Measurements from ENCODE around the gene GOLGA8J.
"Not testable (repeated sequence)": the region's sequence is repeated elsewhere in the genome, so short reads cannot be mapped to it uniquely, and the experiment has no call there.

Gene GOLGA8J

GRCh38 chr15:30062881-30063280, 19.9 kb upstream of the GOLGA8J start:
- no peak for TF ChIP-seq CTCF (IDR thresholded peaks at IDR 0.05; ENCODE audit: borderline replicate concordance, insufficient read depth, low read depth, low read length)
- H3K4me3 ChIP-seq (ENCODE audit: low read depth, low read length), result no peak overlapping the region

DNA sequence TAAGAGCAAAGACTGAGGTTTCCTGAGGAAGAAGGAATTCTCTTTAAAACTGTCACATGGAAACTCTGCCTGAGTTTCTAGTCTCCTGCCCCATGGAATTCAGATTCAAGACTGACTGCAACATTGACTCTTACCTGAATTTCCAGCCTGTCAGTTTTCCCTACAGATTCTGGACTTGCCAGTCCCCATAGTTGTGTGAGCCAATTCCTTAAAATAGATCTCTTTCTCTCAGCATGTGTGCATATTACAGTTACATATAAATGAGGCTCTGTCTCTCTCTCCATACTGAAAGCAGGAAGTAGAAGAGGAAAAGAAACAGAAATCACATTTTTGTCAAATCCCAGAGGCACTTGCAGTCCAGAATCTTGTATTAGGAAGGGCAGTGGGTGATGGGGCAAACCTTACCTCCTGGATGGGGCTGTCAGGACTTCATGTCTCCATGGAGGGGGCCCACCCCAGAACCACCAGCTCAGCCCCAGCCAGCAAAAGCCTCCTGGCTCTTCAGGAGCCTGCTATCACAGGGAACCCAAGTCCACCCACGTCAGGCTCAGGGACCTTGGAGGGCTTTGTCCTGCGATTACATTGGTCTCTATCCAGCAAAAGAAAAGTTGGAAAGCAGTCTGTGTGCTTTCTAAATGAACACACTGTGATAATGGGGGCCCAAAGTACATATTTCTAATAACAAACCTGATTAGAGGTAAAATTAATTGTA, 18.8 kb upstream of the GOLGA8J start:
- TF ChIP-seq CTCF (IDR thresholded peaks at IDR 0.05; ENCODE audit: borderline replicate concordance, insufficient read depth, low read depth, low read length), result no peak
- no peak overlapping the region for H3K4me3 ChIP-seq (ENCODE audit: low read depth, low read length)

DNA sequence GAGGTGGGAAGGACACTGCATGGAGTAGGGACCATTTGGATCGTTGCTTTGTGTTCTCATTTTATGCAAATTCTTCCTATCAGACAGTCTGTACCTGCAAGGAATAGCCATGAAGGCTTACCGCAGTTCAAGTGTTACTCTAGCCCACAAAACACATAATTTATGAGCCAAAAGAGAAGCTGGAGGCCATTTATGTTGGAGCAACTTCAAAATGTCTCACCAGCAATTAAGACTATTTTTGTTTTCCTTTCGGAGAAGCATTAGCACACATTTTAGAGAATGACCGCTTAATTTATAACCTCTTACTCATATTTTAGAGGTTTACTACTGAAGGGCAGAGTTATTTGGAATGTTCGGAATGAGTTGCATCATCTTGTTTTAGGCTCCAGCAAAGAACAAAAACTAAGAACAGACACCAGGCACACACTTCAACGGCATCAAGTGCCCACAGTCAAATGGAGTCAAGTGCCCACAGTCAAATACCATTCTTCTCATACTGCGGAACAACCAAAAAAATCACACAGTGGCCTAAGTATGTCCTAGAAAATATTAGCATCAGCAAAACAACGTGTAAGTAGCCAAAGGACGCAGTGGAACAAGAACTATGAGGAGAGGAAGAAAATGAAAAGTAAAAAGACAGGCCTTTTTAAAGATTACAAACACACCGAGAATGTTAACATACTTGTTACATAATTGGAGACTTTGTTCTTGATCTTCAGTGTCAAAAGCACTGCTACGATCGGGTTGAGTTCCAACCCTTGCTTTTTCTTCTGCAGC, 17.5 kb upstream of the GOLGA8J start:
- TF ChIP-seq CTCF (IDR thresholded peaks at IDR 0.05; ENCODE audit: borderline replicate concordance, insufficient read depth, low read depth, low read length), result no peak
- no peak overlapping the region for H3K4me3 ChIP-seq (ENCODE audit: low read depth, low read length)

DNA sequence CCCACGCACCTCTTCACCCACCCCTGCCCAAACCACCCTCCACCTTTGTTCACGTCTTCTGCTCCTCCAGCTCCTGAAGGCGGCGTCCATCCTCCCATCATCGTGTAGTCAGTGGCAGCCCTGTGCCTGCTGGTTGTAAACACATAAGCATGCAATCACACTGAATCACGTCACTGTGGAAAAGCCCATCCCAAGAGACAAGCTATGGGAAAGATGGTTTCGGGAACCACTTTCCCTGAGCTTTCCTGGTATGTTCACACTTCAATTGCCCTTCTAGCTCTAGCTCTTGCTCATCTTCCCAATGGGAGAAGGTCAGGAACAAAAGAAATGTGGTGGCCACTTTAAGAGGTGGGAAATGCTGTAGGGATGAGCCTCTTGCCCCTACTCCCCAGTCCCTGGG, 14.4 kb upstream of the GOLGA8J start:
- no peak for TF ChIP-seq CTCF (IDR thresholded peaks at IDR 0.05; ENCODE audit: borderline replicate concordance, insufficient read depth, low read depth, low read length)
- H3K4me3 ChIP-seq (ENCODE audit: low read depth, low read length), result no peak overlapping the region

DNA sequence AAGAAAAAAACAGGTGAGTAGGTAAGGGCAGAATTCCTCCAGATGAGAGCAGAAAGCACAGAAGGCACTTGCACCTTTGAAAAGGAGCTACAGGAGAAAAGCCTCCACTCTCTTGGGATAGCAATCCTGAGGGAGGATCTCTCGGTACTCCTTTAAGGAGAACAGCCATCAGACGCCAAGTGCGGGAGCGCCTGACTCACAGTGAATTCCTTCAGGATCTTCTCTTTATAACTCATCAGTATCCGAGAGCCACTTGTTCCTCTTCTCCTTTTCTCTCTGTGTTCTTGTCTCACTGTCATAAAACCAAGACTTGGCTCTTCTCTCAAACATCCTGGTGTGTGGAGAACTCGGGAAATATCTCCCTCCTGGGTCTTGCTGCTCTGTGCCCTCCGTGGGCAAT, 10.1 kb upstream of the GOLGA8J start:
- no peak for TF ChIP-seq CTCF (IDR thresholded peaks at IDR 0.05; ENCODE audit: borderline replicate concordance, insufficient read depth, low read depth, low read length)
- H3K4me3 ChIP-seq (ENCODE audit: low read depth, low read length), result no peak overlapping the region

DNA sequence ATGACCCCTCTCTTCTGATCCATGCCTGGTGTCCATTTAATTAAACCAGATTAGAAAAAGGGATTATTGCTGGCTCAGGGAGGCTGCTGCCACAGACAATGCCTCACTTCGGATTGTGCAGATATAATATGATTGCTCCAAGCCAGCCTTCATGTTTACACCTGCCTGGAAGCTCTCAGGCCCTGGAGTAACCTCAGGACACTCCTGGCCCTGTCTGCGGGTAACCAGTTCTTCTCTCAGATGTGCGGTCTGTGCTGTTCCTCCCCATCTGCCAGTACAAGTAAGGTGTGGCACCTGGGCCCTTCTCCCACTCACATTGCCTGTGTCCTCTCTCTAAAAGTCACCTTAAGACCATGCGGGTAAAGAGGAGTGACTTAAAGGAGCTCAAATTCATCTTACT, 8.8 kb upstream of the GOLGA8J start:
- no peak for TF ChIP-seq CTCF (IDR thresholded peaks at IDR 0.05; ENCODE audit: borderline replicate concordance, insufficient read depth, low read depth, low read length)

GRCh38 chr15:30080816-30081215, 1.9 kb upstream of the GOLGA8J start:
- H3K4me3 ChIP-seq (ENCODE audit: low read depth, low read length), result not testable (repeated sequence)

More for the DNA sequence above, 8.8 kb upstream of the GOLGA8J start:
- H3K4me3 ChIP-seq (ENCODE audit: low read depth, low read length), result no peak overlapping the region

- not testable (repeated sequence) for H3K4me3 ChIP-seq (ENCODE audit: low read depth, low read length)
Measured at GRCh38 chr15:30097827-30098226, 15.1 kb downstream of the GOLGA8J start.

GRCh38 chr15:30102890-30103289, 20.1 kb downstream of the GOLGA8J start:
- not testable (repeated sequence) for H3K4me3 ChIP-seq (ENCODE audit: low read depth, low read length)

DNA sequence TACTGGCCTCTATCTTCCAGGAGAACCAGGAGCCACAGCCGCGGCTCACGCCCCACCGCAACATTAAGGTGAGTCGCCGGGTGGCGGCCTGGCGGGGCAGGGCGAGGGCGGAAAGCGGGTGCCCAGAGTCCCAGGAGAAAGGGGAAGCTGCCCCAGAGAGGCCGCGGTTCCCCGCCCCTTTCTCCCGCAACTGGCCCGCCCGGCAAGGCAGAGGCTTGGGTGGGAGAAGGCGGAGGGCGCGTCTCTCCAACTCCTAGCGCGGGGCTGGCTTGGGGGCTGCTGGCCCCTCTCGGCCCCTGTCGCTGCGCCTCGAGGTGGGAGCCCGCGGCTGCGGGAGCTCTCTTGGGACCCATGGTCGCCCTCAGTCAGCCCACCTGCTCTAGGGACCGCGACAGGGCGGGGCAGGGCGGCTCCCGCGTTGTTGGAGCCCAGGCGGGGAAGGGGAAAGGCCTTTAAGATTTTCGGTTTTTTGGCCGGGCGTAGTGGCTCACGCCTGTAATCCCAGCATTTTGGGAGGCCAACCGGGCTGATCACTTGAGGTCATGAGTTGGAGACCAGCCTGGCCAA, 21.3 kb downstream of the GOLGA8J start:
- not testable (repeated sequence) for H3K4me3 ChIP-seq (ENCODE audit: low read depth, low read length)

- not testable (repeated sequence) for H3K4me3 ChIP-seq (ENCODE audit: low read depth, low read length)
Measured at GRCh38 chr15:30110591-30110990, 27.8 kb downstream of the GOLGA8J start.

DNA sequence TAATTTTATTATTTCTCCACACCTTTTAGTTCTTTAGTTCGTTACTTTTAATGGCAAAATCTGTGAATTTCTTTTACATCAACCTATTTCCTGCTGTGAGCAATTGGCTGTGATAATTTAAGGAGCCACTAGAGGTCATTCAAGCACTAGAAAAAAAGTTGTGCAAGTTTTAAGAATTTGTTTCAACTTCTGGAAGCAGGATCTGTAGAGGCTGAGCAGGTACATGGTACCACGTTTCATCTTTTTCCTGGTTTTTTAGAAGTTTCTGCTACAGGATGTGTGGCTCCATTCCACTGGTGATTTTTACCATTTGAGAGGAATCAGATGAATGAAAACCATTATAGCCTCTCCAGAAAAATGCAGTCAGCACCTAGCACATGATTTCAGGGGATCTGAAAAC, 47.3 kb downstream of the GOLGA8J start:
- not testable (repeated sequence) for H3K4me3 ChIP-seq (ENCODE audit: low read depth, low read length)
